ENCODE data around the gene SLC22A23. TPM values are rescaled to one million over a fixed set of nuclear protein-coding genes. Genes with fewer than 3 reads are reported as not detected.

Gene SLC22A23
- polyA plus RNA-seq, 1 donor (not counting 4 experiments of a cell fraction or from before 2014, with no cell fraction given) = 4.3 TPM

- no peak overlapping the region for H3K4me3 ChIP-seq (ENCODE audit: control insufficient read depth in 2 of 3, extremely low read depth in 1 of 3, insufficient read depth in 2 of 3, low read depth in 1 of 3, low read length in 3 of 3)
- no peaks in the 10 kb centered on the region for H3K27me3 ChIP-seq (ENCODE audit: control insufficient read depth, extremely low read depth, insufficient read depth, low read length)
- H3K79me2 ChIP-seq (ENCODE audit: control insufficient read depth, insufficient read depth, low read length) = no peaks in the 10 kb centered on the region
- H3K36me3 ChIP-seq (ENCODE audit: control insufficient read depth in 2 of 2, extremely low read depth in 1 of 2, insufficient read depth in 2 of 2, low read length in 2 of 2) = no peaks in the 10 kb centered on the region
- FAIRE-seq (no peak), DNase-seq (ENCODE audit: low read depth, low spot score) (no peak)
- H2AFZ ChIP-seq (ENCODE audit: control insufficient read depth, low read length) = no peak overlapping the region
- TF ChIP-seq, protein P1, sequence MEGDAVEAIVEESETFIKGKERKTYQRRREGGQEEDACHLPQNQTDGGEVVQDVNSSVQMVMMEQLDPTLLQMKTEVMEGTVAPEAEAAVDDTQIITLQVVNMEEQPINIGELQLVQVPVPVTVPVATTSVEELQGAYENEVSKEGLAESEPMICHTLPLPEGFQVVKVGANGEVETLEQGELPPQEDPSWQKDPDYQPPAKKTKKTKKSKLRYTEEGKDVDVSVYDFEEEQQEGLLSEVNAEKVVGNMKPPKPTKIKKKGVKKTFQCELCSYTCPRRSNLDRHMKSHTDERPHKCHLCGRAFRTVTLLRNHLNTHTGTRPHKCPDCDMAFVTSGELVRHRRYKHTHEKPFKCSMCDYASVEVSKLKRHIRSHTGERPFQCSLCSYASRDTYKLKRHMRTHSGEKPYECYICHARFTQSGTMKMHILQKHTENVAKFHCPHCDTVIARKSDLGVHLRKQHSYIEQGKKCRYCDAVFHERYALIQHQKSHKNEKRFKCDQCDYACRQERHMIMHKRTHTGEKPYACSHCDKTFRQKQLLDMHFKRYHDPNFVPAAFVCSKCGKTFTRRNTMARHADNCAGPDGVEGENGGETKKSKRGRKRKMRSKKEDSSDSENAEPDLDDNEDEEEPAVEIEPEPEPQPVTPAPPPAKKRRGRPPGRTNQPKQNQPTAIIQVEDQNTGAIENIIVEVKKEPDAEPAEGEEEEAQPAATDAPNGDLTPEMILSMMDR (optimal IDR thresholded peaks at IDR 0.05 in 1 of 3, IDR thresholded peaks at IDR 0.05 in 1 of 3, conservative IDR thresholded peaks at IDR 0.05 in 1 of 3; ENCODE audit: extremely low read depth in 1 of 3, insufficient read depth in 2 of 3, low read length in 3 of 3) = no peak
- no peak for TF ChIP-seq EZH2 (IDR thresholded peaks at IDR 0.05; ENCODE audit: low read length)
- H3K4me1 ChIP-seq (ENCODE audit: control insufficient read depth, extremely low read depth, insufficient read depth, low read length) = peaks cover 4% of the 10 kb centered on the region
- no peak overlapping the region for H3K9ac ChIP-seq (ENCODE audit: control insufficient read depth, extremely low read depth, insufficient read depth, low read length)
- no peak overlapping the region for H3K4me2 ChIP-seq (ENCODE audit: control insufficient read depth, extremely low read depth, insufficient read depth, low read depth, low read length)
- no peak overlapping the region for H3K27ac ChIP-seq (ENCODE audit: control insufficient read depth, insufficient read depth, low read length)
- H4K20me1 ChIP-seq (ENCODE audit: control insufficient read depth, extremely low read depth, insufficient read depth, low read length) = no peaks in the 10 kb centered on the region
- H3K9me3 ChIP-seq (ENCODE audit: control insufficient read depth, low read depth, low read length) = peaks cover 9% of the 10 kb centered on the region
- no peaks in the 10 kb centered on the region for H3K9me1 ChIP-seq (ENCODE audit: control insufficient read depth, extremely low read depth, insufficient read depth, low read length)
- dilution Hi-C loops (cut with MboI; ENCODE audit: extremely low pct_ligation_motif_present, low sequenced_read_pairs) = no loop called here
Observed at GRCh38 chr6:3484946-3485345, 28.1 kb upstream of the SLC22A23 start.

DNA sequence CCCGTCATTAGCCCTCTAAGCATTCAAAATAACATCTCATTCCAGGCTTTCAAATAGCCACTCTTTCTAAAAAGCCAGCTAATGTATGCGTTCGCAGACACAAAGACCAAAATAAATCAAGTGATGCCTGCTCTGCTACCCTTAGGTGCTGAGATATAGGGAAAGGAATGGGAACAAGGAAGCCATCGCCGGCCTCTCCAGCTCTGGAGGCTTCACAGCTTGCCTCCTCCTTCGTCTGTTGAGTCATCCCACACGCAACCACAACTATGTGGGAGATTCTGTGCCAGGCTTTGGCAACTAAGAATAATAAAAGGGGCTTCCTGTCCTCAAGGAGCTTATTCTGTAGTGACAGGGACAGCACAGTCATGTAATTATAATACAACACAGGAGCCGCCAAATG is 27.3 kb upstream of the SLC22A23 start:
- DNase-seq (ENCODE audit: low read depth, low spot score) (no peak), FAIRE-seq (no peak)
- H3K4me2 ChIP-seq (ENCODE audit: control insufficient read depth, extremely low read depth, insufficient read depth, low read depth, low read length) = no peak overlapping the region
- no peak overlapping the region for H2AFZ ChIP-seq (ENCODE audit: control insufficient read depth, low read length)
- H3K9me1 ChIP-seq (ENCODE audit: control insufficient read depth, extremely low read depth, insufficient read depth, low read length) = no peaks in the 10 kb centered on the region
- H3K27ac ChIP-seq (ENCODE audit: control insufficient read depth, insufficient read depth, low read length) = no peak overlapping the region
- no peaks in the 10 kb centered on the region for H3K79me2 ChIP-seq (ENCODE audit: control insufficient read depth, insufficient read depth, low read length)
- peaks cover 11% of the 10 kb centered on the region for H3K9me3 ChIP-seq (ENCODE audit: control insufficient read depth, low read depth, low read length)
- no peaks in the 10 kb centered on the region for H3K27me3 ChIP-seq (ENCODE audit: control insufficient read depth, extremely low read depth, insufficient read depth, low read length)
- H3K36me3 ChIP-seq (ENCODE audit: control insufficient read depth in 2 of 2, extremely low read depth in 1 of 2, insufficient read depth in 2 of 2, low read length in 2 of 2) = no peaks in the 10 kb centered on the region
- peaks cover 2% of the 10 kb centered on the region for H3K4me1 ChIP-seq (ENCODE audit: control insufficient read depth, extremely low read depth, insufficient read depth, low read length)
- dilution Hi-C loops (cut with MboI; ENCODE audit: extremely low pct_ligation_motif_present, low sequenced_read_pairs) = no loop called here
- no peak overlapping the region for H3K9ac ChIP-seq (ENCODE audit: control insufficient read depth, extremely low read depth, insufficient read depth, low read length)
- no peak overlapping the region for H3K4me3 ChIP-seq (ENCODE audit: control insufficient read depth in 2 of 3, extremely low read depth in 1 of 3, insufficient read depth in 2 of 3, low read depth in 1 of 3, low read length in 3 of 3)
- TF ChIP-seq EZH2 (IDR thresholded peaks at IDR 0.05; ENCODE audit: low read length) = no peak
- TF ChIP-seq, protein P1 (optimal IDR thresholded peaks at IDR 0.05 in 1 of 3, IDR thresholded peaks at IDR 0.05 in 1 of 3, conservative IDR thresholded peaks at IDR 0.05 in 1 of 3; ENCODE audit: extremely low read depth in 1 of 3, insufficient read depth in 2 of 3, low read length in 3 of 3) = no peak
- H4K20me1 ChIP-seq (ENCODE audit: control insufficient read depth, extremely low read depth, insufficient read depth, low read length) = no peaks in the 10 kb centered on the region

Measured in keratinocyte (primary cell).